ENCODE data around the gene STRC.
"Not testable (repeated sequence)": the region's sequence is repeated elsewhere in the genome, so short reads cannot be mapped to it uniquely, and the experiment has no call there.

Gene STRC

GRCh38 chr15:43618700-43619099, at the start of gene STRC:
STRC (minus strand) TSS chr15:43618800; CDS start chr15:43618722, 78 bp downstream.
- H3K9me3 ChIP-seq (ENCODE audit: severe bottlenecking); H3K4me3 ChIP-seq (ENCODE audit: low read depth, low read length); H3K27me3 ChIP-seq (ENCODE audit: insufficient read depth, low read depth, severe bottlenecking); DNase-seq; H3K27ac ChIP-seq; H3K36me3 ChIP-seq: not testable (repeated sequence)

- not testable (repeated sequence) for DNase-seq; H3K36me3 ChIP-seq; H3K9me3 ChIP-seq (ENCODE audit: severe bottlenecking); H3K27ac ChIP-seq; H3K4me3 ChIP-seq (ENCODE audit: low read depth, low read length); H3K27me3 ChIP-seq (ENCODE audit: insufficient read depth, low read depth, severe bottlenecking)
Observed at GRCh38 chr15:43666177-43666576, 47.6 kb upstream of the STRC start.

DNA sequence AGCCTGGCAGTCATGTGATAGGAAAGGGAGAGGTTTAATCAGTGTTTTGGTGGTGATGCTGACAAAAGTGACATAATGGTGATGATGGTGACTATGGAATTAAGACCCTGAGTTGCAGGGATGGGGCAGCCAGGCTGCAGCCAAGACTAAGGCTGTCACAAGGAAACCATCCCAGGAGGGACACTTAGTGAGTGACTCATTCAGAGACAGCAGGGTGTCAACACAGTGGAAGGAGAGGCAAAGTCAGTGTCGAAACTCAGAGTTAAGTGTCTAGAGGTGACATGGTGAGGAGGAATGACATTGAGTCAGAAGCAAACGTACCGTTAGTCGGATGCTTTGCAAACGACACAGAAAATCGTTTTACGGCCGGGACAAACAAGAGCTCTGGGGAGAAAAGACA, 44.7 kb upstream of the STRC start:
- not testable (repeated sequence) for H3K36me3 ChIP-seq; DNase-seq; H3K9me3 ChIP-seq (ENCODE audit: severe bottlenecking); H3K27me3 ChIP-seq (ENCODE audit: insufficient read depth, low read depth, severe bottlenecking); H3K4me3 ChIP-seq (ENCODE audit: low read depth, low read length); H3K27ac ChIP-seq

DNA sequence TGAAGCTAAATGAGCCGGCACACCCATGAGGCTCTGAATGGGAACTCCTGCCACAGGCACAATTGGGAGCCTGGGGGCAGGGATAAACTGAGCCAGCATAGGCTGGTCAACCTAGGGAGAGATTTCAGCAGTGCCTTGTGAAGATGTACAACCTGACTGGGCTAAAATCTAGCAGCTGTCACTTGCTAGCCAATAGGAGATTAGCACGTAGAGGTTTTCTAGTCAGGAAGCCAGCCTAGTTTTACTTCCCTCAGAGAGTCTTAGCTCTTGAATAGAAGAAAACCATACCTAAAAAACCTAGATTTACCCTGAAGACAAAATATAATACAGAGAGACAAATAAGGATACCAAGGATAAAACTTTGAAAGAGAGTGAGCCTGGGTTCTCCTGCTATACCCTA, 43.7 kb upstream of the STRC start:
- H3K27me3 ChIP-seq (ENCODE audit: insufficient read depth, low read depth, severe bottlenecking); H3K4me3 ChIP-seq (ENCODE audit: low read depth, low read length); H3K36me3 ChIP-seq; DNase-seq; H3K27ac ChIP-seq; H3K9me3 ChIP-seq (ENCODE audit: severe bottlenecking): not testable (repeated sequence)

GRCh38 chr15:43659727-43660126, 41.1 kb upstream of the STRC start:
- DNase-seq; H3K27ac ChIP-seq; H3K27me3 ChIP-seq (ENCODE audit: insufficient read depth, low read depth, severe bottlenecking); H3K4me3 ChIP-seq (ENCODE audit: low read depth, low read length); H3K36me3 ChIP-seq; H3K9me3 ChIP-seq (ENCODE audit: severe bottlenecking): not testable (repeated sequence)

DNA sequence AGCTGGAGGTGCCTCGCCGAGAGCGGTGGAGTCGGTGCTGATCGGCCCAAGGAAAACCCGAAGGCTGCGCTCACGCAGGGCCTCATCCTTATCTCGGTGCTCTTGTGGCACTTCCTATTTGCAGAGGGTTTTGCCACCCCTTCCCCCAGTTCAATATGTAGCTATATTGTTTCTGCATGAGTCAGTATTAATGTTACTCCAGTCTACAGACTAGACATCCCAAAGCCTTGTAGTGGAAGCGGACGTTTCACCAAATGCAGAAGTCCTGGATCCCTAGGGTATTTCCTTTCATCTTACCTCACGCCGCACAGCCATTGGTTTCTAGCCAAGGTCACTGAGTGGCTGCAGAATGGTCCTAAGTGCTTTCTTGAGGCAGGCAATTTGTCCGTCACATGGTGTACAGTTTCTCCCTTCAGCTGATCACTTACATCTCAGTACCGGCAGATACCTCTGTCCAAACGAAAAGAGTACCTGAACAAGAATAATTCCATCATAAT, 30.9 kb upstream of the STRC start:
- not testable (repeated sequence) for H3K36me3 ChIP-seq; H3K27me3 ChIP-seq (ENCODE audit: insufficient read depth, low read depth, severe bottlenecking); DNase-seq; H3K27ac ChIP-seq; H3K9me3 ChIP-seq (ENCODE audit: severe bottlenecking); H3K4me3 ChIP-seq (ENCODE audit: low read depth, low read length)

DNA sequence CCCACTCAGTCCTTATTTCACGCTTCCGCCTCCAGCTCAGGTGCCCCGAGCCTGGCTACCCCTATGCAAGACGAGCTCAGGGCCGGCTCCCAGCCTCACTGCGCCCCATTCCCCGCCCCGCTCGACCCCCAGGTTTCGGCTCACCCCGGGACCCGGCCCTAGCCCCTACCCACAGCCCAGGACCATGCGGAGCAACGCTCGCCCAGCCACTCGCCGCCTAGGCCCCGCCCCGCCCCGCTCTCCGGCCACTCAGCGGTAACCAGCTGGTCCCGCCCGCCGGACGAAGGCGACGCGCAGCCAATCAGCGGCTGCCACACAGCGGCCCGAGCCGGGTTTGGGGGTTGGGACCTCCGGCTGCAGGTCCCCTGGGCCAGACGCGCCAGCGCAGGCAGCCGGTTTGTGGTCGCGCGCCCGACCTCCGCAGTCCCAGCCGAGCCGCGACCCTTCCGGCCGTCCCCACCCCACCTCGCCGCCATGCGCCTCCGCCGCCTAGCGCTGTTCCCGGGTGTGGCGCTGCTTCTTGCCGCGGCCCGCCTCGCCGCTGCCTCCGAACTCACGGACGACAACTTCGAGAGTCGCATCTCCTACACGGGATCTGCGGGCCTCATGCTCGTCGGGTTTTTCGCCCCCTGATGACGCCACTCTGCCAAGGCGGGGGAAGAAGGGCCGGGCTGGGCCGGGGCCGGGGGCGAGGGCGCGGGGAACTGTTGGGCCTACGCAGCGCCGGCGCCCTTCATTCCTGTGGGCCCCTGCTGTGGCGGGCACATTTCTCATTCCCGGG, 30.2 kb upstream of the STRC start, which contains the start of gene CATSPER2:
TSS of gene CATSPER2 (minus strand) at position 196 of the 781 bp plus-strand sequence. CDS start 783 bp downstream, outside the sequence.
- no peak for DNase-seq
- Histone ChIP-seq H3K36me3 (0 out of 2 replicates have a peak, but pooled peaks cover 6% of the 10 kb centered on the region), H3K4me3 (ENCODE audit: low read depth, low read length) (no peak within 1 kb of the TSS), H3K27ac (no peak within 1 kb of the TSS), H3K27me3 (ENCODE audit: insufficient read depth, low read depth, severe bottlenecking) (no peaks in the 10 kb centered on the region), H3K9me3 (ENCODE audit: severe bottlenecking) (no peaks in the 10 kb centered on the region)
- no peak for TF ChIP-seq CTCF (IDR thresholded peaks at IDR 0.05; ENCODE audit: low read depth, low read length)

- H3K9me3 ChIP-seq (ENCODE audit: severe bottlenecking); H3K36me3 ChIP-seq; DNase-seq; H3K4me3 ChIP-seq (ENCODE audit: low read depth, low read length); H3K27ac ChIP-seq; H3K27me3 ChIP-seq (ENCODE audit: insufficient read depth, low read depth, severe bottlenecking): not testable (repeated sequence)
Observed at GRCh38 chr15:43638464-43639204, 20.0 kb upstream of the STRC start.

- H3K27ac ChIP-seq; H3K36me3 ChIP-seq; H3K4me3 ChIP-seq (ENCODE audit: low read depth, low read length); DNase-seq; H3K9me3 ChIP-seq (ENCODE audit: severe bottlenecking); H3K27me3 ChIP-seq (ENCODE audit: insufficient read depth, low read depth, severe bottlenecking): not testable (repeated sequence)
Observed at GRCh38 chr15:43626937-43627336, 8.3 kb upstream of the STRC start.

Measured in WERI-Rb-1 (cell line).